Fibroblast of gingiva (primary cell): ENCODE data around the gene NWD2.

Source experiments
- DNase-seq: peaks from one replicate; pipeline ENCODE4 v3.0.0-alpha.2; 2011; ENCODE audit warnings: low read depth

NWD2 gene

DNA sequence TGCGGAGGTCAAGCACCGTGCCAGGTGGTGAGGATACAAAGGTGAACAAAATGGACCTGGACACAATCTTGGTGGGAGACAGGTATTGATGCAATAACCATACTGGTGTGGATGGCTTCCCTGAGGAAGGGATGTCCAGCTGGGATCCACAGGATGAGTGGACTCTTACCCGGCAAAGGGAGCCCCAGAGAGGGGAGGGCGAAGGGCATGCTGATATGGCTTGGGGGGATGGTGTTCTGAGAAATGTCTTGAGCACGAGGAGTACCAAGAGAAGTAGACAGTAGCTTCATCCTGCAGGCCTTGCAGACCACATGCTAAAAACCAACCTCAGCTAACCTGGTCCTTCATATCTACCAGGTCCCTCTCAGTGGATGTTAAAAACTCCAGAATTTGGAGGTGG lies 220.8 kb downstream of the NWD2 start:
- no peak for DNase-seq

DNA sequence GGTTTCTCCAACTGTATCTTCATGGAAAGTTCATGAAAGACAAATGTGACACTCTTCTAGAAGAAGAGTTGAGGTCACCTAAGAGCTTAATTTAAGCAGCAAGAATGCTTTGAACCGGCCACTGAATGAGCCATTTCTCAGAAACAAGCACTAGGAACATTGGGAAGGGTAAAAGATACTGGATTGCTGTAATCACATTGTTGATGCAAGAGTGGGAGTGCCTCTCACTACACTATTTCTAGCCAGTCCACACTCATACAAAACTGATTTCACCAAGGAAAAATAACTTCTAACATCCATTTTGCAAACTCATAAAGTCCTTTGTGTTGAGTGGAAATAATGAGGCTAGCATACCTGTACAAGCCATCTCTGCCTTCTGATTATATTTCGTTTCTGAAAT lies 221.3 kb downstream of the NWD2 start:
- no peak for DNase-seq

DNA sequence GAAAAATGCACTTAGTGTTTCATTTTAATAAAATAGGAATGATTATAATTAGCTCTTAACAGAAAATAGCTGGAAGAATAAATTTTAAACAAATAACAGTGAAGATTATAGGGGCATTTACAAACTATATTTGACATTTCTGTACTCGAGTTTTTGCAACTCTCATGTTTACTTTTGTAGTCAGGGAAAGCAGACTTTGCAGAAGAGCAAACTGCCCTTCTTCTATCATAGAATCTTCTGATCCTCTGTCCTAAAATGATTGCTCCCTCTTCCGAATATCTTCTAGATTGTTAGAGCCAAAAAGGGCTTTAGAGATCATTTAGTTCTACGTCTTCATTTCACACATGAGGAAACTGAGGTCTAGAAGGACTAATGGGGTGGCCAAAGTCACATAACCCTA lies 222.7 kb downstream of the NWD2 start:
- DNase-seq, result no peak

DNA sequence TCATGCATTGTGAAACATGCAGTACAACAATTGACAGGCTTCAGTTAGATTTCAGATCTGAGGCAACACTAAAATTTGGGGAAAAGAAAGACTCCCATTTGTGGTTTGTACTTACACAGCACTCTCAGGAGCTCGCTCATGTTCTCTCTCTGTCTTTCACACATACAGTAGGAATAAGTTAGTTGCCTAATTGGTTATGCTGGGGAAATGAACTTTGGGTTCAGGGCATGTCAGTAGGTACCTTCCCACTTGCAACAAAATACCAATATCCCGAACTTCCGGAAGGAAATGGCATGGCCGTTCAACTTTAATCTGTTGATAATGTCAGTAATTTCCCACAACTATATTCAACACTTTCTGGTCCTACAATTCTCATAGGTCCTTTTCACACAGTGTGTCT lies 223.3 kb downstream of the NWD2 start:
- no peak for DNase-seq

DNA sequence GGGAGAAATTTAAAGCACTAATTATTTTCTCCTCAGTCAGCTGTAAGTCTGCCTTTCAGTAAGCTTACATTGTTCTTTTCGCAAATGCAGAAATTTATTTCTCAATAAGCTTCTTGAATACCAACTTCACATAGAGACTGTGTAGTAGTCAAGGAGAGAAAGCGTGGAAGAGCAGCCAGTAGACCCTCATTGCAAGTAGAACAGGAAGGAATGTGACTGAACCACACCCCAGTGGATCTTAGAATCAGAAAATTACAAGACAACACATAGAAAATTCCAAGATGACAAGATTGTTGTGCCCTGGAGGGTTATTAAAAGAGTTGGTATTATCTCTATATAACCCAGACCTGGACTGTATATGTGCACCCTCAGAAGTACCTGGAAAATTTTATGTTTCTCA lies 224.7 kb downstream of the NWD2 start:
- no peak for DNase-seq

DNA sequence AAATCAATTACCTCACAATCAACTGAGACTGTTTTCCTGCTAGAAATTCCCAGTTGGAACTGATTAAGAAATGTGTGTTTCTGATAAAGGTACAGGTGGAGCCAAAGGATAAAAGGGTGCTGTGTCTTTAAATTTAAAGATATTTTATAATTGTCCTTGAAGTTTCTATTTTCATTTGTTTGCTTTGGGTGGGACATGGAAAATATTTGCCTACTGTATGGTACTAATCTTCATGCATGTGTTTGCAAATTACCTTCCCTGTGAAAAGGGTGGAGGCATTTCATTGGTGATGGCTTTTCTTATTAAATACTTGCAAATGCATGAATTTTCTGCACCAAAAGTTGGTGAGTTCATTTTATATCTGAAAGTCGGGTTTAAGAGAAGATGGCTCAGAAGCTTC lies 225.7 kb downstream of the NWD2 start:
- DNase-seq, result no peak

DNA sequence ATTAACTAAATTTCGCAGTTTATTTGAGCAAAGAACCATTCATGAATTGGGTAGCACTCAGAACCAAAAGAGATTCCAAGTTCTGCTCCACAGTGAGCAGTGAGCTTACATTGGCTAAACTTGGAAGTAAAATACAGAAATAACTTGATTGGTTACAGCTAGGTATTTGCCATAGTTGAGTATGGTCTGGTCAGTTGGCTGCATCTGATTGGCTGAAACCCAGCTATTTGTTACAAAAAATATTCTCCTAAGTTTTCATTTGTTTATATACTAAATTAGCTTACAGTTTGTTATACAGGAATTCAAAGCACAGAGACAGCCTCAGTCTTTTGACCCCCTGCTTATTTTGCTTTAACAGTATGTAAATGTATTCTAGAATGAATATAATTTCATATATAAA lies 226.6 kb downstream of the NWD2 start:
- DNase-seq, result no peak

DNA sequence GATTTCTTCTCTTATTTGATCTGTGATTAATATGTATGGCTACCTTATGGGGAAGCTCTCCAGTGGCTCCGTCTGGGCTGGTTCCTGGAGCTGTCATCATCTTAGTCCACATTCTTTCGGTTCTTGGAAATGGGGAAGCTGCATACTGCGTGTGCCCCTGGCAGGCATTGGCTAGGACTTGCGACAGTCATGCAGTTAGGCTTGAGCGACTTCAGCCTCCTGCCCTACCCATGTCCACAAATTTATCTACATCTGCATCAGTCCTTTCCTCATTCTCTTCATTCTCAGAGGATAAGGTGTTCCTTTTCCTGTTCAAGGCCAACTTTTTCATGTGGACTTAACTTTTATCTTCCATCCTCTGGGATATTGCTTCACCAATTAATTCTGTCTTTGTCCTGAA lies 227.4 kb downstream of the NWD2 start:
- DNase-seq, result no peak

DNA sequence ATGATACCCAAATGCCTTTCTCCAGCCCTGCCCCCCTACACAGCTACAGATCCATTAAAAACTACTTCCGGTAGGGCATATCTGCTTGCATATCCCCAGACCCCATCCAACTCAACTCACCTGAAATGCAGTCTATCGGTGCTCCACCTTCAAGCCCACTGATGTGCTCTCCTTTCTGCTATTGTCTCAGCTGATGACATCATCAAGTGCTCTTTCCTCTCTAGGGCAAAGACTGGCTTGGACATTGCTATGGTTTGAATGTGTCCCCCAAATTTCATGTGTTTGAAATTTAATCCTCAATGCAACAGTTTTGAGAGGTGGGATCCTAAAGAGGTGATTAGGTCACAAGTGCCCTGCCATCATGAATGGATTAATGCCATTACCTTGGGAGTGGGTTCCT lies 229.3 kb downstream of the NWD2 start:
- no peak for DNase-seq

DNA sequence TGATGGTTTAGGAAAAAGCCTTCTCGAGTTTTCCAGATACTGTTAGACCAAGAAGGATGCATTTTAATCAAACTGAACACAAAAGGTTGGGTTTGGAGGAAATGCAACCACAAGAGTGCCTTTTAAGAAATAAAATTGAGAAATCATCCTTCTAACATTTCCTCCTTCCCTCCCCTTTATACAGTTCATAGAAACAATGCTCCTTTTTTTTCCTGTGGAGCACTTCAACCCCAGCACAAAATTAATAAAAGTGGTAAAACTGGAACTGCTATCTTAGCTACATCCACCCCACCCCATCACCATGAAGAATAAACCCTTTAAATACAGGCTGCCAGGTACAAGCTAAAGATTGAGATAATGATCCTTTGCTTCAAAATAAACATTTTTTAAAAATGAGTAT lies 230.5 kb downstream of the NWD2 start:
- DNase-seq, result no peak

DNA sequence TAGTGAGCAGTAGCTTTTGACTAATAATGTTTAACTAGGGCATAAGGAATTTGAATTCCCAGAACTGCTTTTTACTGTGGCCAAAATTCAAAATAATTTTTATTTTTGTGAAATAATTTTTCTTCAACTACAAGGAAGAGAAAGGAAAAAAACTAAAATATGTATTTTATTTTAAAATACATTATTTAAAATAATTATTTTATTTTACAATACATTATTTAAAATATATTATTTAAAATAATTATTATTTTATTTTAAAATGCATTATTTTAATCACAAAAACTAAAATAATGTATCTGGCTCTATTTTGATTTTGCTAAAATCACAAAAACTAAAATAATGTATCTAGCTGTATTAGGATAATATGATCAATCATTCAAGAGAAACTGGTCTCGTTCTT lies 231.2 kb downstream of the NWD2 start:
- no peak for DNase-seq

DNA sequence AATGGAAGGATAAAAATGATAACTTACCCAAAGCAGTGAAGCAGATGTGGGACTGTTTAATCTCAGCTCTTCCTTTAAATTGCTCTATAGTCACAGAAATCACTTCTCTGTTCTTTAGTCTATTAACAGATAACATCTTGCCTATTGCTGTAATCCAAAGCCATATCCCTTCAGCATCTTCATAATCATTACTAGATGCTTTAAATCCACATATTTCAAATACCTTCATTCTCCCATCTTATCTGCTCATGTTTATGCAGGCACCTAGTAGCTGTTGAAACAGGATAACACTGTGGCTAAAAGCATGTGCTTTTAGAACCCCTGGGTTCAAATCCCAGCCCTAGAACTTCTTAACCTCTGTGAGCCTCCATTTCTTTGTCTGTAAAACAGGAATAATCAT lies 231.7 kb downstream of the NWD2 start:
- DNase-seq, result no peak

DNA sequence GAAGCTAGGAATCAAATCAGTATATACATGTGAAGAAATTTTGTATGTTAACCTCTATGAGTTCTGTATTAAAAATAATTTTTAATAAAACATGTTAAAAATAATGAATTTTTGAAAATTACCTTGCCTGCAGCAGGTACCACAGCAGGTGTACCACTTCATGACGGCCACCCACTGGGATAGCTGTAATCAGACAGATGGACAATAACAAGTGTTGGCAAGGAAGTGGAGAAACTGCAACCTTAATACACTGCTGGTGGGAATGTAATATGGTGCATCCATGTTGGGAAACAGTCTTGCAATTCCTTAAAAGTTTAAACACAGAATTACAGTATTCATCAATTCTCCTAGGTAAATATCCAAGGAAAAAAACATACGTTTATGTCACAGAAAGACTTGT lies 232.1 kb downstream of the NWD2 start:
- no peak for DNase-seq

DNA sequence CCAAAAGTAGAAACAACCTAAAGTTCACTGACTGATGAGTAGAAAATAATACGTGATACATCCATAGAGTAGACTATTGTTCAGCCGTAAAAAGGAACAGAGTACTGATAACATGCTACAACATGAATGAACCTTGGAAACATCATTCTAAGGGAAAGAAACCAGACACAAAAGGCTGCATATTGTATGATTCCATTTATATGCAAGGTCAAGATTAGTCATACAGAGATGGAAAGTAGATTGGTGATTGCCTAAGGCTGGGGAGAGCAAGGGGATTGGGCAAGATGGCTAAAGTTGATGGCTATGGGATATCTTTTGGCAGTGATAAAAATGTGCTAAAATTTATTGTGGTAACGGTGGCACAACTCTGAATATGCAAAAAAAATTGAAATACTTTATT lies 232.6 kb downstream of the NWD2 start:
- DNase-seq, result no peak

DNA sequence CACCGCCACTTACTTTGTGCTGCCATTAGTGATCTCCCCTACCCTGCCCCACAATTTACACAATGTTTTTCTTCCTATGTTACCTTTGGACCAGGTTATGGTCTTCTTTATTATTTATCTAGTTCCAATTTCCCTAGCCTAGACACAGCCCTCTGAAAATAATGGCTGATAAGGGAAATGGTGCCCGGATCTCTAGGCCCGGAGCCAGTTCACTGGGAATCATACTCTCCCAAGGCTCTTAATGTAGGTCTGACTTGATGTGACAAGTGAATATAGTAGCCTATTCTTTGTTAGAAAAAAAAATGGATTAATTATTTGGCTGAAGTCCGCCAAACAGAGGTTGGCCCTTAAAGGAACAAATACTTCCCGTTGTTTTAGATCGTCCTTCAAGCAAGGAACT lies 233.6 kb downstream of the NWD2 start:
- no peak for DNase-seq

DNA sequence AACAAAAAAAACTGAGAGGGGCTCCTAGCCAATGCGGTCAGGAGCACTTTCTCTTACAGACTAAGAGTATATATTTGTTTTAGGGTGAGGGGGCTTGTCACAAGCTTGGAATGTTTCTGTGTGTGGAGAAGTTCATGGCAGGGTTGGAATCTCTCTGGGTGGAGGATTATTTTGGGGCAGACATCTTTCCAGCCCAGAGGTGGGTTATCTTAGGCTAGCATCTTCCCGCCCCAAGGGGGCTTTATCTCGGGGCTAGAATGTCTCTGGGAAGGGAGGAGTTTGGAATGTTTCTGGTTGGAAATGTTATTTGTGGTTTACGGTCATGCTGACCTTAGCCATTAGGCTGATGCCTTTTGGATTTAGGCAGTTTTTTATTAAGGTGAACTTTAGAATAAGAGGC lies 236.0 kb downstream of the NWD2 start:
- no peak for DNase-seq

DNA sequence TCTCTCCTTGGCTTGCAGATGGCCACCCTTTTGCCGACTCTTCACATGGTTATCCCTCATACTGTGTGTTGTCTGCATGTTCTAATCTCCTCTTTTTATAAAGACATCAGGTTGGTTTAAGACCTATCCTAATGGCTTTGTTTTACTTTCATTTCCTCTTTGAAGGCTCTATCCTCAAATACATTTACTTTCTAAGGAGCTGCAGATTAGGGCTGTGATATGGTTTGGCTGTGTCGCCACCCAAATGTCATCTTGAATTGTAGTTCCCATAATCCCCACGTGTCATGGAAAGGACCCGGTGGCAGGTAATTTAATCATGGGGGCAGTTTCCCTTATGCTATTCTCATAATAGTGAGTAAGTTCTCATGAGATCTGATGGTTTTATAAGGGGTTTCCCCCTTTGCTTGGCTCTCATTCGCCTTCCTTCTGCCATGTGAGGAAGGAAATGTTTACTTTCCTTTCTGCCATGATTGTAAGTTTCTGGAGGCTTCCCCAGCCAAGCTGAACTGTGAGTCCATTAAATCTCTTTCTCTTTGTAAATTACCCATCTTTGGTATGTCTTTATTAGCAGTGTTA lies 237.1 kb downstream of the NWD2 start:
- DNase-seq, result no peak

DNA sequence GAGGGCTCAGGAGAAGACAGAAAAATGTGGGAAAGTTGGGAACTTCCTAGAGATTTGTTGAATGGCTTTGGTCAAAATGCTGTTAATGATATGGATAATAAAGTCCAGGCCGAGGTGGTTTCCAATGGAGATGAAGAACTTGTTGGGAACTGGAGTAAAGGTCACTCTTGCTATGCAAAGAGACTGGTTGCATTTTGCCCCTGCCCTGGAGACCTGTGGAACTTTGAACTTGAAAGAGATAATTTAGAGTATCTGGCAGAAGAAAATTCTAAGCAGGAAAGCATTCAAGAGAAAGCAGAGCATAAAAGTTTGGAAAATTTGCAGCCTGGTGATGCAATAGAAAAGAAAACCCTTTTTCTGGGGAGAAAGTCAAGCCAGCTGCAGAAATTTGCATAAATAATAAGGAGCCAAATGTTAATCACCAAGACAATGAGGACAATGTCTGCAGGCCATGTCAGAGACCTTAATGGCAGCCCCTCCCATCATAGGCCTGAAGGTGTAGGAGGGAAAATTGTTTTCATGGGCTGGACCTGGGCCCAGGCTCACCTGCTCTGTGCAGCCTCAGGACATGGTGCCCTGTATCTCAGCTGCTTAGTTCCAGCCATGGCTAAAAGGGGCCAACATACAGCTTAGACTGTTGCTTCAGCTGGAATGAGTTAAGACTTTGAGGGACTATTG lies 237.8 kb downstream of the NWD2 start:
- no peak for DNase-seq

DNA sequence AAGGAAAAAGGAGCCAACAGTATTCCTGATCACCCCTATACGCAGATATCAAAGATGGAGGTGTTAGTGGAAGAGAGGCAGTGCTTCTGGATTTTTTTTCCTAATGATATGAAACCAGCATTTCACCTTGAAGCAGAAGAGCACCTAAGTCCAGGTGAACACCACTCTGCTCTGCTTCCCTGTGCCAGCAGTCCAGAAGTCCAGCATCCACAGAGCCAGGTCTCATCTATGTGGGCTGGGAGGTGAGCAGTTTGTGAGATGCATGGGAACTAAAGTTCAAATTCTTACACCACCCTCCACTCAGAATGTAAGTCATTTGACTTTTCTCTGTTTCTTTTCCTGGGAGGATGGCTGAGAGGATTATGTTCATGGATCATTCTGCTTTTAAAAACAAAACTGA lies 239.1 kb downstream of the NWD2 start:
- no peak for DNase-seq

DNA sequence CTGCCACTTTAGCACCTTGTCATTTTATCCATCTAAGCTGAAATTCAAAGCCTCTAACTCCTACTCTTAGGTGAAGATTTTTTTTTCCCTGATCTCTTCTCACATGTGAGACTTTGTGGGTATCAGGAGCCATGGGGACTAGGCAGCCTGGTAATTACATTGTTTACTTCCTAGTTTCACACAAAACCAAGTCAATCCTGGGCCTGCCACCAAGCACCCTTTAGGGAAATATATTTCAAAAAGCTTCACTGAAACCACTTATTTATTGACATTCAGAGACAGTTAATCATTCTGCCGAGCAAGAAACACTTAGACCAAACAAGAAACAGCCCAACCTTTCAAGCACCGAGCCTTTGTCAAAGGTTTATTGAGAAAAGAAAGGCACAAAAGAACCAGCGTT lies 241.6 kb downstream of the NWD2 start:
- DNase-seq, result no peak

DNA sequence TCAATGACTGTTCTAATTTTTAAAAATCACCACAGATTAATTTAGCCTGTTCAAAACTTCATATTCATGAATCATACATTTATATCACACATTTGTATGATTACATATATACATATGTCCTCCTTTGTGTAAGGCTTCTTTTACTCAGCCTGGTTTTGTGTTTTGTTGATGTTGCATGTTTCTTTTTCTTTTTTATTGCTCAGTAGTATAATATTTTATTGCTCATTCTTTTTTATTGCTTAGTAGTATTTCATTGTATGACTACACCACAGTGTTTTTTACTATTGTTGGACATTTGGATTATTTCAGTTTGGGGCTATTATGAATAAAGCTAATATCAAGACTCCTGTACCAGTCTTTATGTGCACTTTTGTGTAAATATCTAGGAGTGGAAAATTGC lies 243.1 kb downstream of the NWD2 start:
- DNase-seq, result no peak

DNA sequence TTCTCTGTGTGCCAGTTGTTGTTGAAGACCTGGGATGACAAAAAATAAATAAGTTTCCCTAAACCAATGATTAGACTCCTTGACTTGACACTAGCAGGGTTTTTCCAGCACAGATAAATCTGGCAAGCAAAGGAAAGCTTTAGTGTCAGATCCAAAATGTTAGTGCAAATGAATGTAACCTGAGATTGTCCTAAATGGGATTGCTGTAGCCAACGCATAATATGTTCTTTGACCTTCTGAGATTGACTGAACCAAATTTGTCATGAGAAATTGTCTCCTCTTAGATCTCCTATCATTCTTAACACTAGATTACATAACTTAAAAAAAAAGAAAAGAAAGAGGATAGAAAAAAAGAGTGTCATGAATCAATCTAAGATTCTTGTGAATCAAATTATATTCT lies 245.2 kb downstream of the NWD2 start:
- DNase-seq, result no peak

DNA sequence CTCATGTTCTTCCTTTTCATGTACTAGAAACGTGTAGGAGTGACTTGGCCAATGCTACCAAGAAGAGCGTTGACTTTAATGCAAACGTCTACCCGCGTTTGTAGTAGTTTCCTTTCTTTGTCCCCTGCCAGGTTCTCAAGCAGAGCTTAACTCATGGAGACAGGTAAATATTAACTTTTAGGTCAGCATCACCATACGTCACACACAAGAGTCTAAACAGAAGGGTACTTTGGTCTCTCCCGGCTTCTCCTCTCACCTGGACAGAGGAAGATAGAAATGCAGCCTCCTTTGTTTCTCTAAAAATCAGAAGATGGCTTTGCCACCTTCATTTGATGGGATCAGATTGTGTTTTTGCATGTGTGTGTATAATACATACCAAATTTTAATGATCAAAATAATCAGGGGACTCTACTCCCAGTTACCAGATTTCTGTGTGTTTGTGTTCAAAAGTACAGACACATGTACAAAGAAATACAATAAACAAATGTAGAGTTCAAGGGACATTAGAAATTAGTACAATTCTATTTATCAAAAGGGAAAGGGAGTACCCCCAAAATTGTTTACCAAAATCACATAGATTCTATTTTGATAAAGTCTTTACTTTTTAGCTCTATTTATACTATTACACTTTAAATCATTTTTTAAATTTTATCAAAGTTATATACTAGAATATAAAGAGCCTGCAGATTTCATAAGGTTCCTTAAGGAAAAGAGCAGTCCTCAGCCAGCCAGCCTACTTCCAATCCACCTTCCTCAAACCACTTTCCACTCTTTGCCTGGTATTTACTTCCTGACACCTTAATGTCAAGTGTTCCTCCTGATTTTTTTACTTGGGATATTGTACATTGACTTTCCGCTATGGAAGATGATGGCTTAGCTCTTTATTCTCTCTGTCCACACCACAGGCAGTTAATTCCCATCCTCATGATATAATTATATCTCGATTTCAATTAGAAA lies 246.1 kb downstream of the NWD2 start:
- no peak for DNase-seq
